H1 (cell line): ENCODE data around the gene RFC1. TPM values are rescaled to one million over a fixed set of nuclear protein-coding genes. Genes with fewer than 3 reads are reported as not detected.

Experiments
- CTCF ChIA-PET: fragments of 300-600 bp; sonication (Branson Sonifier 250); formaldehyde crosslinking; loops from one replicate; lab custom pipeline; 2021; ENCODE audit not compliant: partially characterized antibody; lab: Charles Lee
- POLR2A ChIA-PET: fragments of 300-600 bp; sonication (Branson Sonifier 250); formaldehyde crosslinking; loops from one replicate; lab custom pipeline; 2021; ENCODE audit warnings: inconsistent platforms; ENCODE audit not compliant: partially characterized antibody; lab: Charles Lee
- DNase-seq, 2 experiments: peaks; one replicate each; pipeline versions ENCODE4 v3.0.0 to v3.0.0-alpha.2; 2010 to 2022; ENCODE audit warnings: low spot score in 2 of 2, low read depth in 1 of 2, mixed read lengths in 1 of 2
- FAIRE-seq: peaks from 2 replicates; lab custom pipeline; 2011; peaks lifted over from hg19 to GRCh38; lab: Jason Lieb, UNC
- H2AFZ ChIP-seq: 2 replicates; pipeline ENCODE4 v1.8.1; 2012; ENCODE audit warnings: low read length, inconsistent platforms
- H2AK5ac ChIP-seq: 2 replicates; pipeline ENCODE4 v1.6.1; 2013; ENCODE audit warnings: low read depth, low read length
- H2BK120ac ChIP-seq: replicated peaks from 2 replicates; pipeline ENCODE3; 2013; ENCODE audit warnings: low read depth, low read length, inconsistent platforms
- H2BK12ac ChIP-seq: 2 replicates; pipeline ENCODE4 v1.6.1; 2013; ENCODE audit warnings: low read depth, low read length
- H2BK15ac ChIP-seq: 2 replicates; pipeline ENCODE4 v1.6.1; 2013; ENCODE audit warnings: low read length
- H2BK20ac ChIP-seq: 2 replicates; pipeline ENCODE4 v1.6.1; 2013; ENCODE audit warnings: low read length
- H2BK5ac ChIP-seq: 2 replicates; pipeline ENCODE4 v1.6.1; 2013; ENCODE audit warnings: low read depth, low read length
- H3K14ac ChIP-seq: 2 replicates; pipeline ENCODE4 v1.6.1; 2013; ENCODE audit warnings: inconsistent platforms; ENCODE audit not compliant: insufficient read length
- H3K18ac ChIP-seq: 2 replicates; pipeline ENCODE4 v1.6.1; 2013; ENCODE audit warnings: low read length; ENCODE audit errors: extremely low read depth
- H3K23ac ChIP-seq: 2 replicates; pipeline ENCODE4 v1.6.1; 2013; ENCODE audit warnings: inconsistent platforms; ENCODE audit not compliant: insufficient read length
- H3K23me2 ChIP-seq: 2 replicates; pipeline ENCODE4 v1.6.1; 2013; ENCODE audit warnings: low read depth, low read length
- H3K27ac ChIP-seq: 2 replicates; pipeline ENCODE4 v1.6.1; 2011; ENCODE audit warnings: low read depth, low read length, inconsistent platforms
- H3K27me3 ChIP-seq, 4 experiments: replicated peaks in 1 of 4; 1 replicate in 1 of 4; 2 replicates in 3 of 4; pipeline versions ENCODE4 v1.6.1 to v1.8.1; 2011 to 2013; ENCODE audit warnings: low read length in 3 of 4, mild to moderate bottlenecking in 3 of 4, inconsistent platforms in 2 of 4, mixed read lengths in 2 of 4, moderate library complexity in 1 of 4; ENCODE audit not compliant: control insufficient read depth in 3 of 4, insufficient read depth in 3 of 4; ENCODE audit errors: extremely low read depth in 1 of 4
- H3K36me3 ChIP-seq, 4 experiments: 2 replicates each; pipeline versions ENCODE4 v1.6.1 to v1.8.1; 2011 to 2013; ENCODE audit warnings: mild to moderate bottlenecking in 4 of 4, low read length in 3 of 4, moderate library complexity in 2 of 4, control low read depth in 1 of 4, inconsistent platforms in 1 of 4; ENCODE audit not compliant: insufficient read depth in 4 of 4, control insufficient read depth in 2 of 4
- H3K4ac ChIP-seq: replicated peaks from 2 replicates; pipeline ENCODE3; 2013; ENCODE audit warnings: low read length, low read depth, mixed read lengths, inconsistent platforms; ENCODE audit not compliant: insufficient read length
- H3K4me1 ChIP-seq, 4 experiments: replicated peaks in 1 of 4; 1 replicate in 1 of 4; 2 replicates in 3 of 4; pipeline versions ENCODE4 v1.6.1 to v1.8.1; 2011 to 2013; ENCODE audit warnings: low read length in 3 of 4, inconsistent platforms in 2 of 4, mixed read lengths in 1 of 4; ENCODE audit not compliant: insufficient read depth in 4 of 4, control insufficient read depth in 3 of 4
- H3K4me2 ChIP-seq, 2 experiments: 2 replicates each; pipeline versions ENCODE4 v1.6.1 to v1.8.1; 2011 to 2013; ENCODE audit warnings: low read depth in 2 of 2, low read length in 2 of 2, control low read depth in 1 of 2, inconsistent platforms in 1 of 2, mild to moderate bottlenecking in 1 of 2; ENCODE audit not compliant: insufficient read depth in 1 of 2
- H3K4me3 ChIP-seq, 4 experiments: fragments of 200-600, 300-600 bp in 1 of 4; sonication (generic), shearing (Covaris generic), sonication (Bioruptor Twin) in 1 of 4; 2 replicates each; pipeline versions ENCODE4 v1.5.1 to v1.8.1; 2011 to 2016; ENCODE audit warnings: low read length in 4 of 4, low read depth in 3 of 4, control low read depth in 2 of 4, inconsistent platforms in 2 of 4, mild to moderate bottlenecking in 2 of 4, mixed read lengths in 1 of 4, moderate library complexity in 1 of 4; ENCODE audit not compliant: insufficient read depth in 2 of 4; ENCODE audit errors: extremely low read depth in 1 of 4
- H3K56ac ChIP-seq: replicated peaks from 2 replicates; pipeline ENCODE3; 2013; ENCODE audit warnings: low read depth, mild to moderate bottlenecking, mixed read lengths, low read length, inconsistent platforms; ENCODE audit not compliant: insufficient read length
- H3K79me1 ChIP-seq: 2 replicates; pipeline ENCODE4 v1.6.1; 2013; ENCODE audit warnings: low read depth, low read length, control low read depth
- H3K79me2 ChIP-seq, 2 experiments: 2 replicates each; pipeline versions ENCODE4 v1.6.1 to v1.8.1; 2012 to 2013; ENCODE audit warnings: low read length in 2 of 2, mild to moderate bottlenecking in 2 of 2, inconsistent platforms in 1 of 2; ENCODE audit not compliant: insufficient read depth in 2 of 2, control insufficient read depth in 1 of 2
- H3K9ac ChIP-seq, 4 experiments: replicated peaks in 1 of 4; 1 replicate in 1 of 4; 2 replicates in 3 of 4; pipeline versions ENCODE4 v1.6.1 to v1.8.1; 2011 to 2013; ENCODE audit warnings: low read depth in 3 of 4, low read length in 3 of 4, control low read depth in 2 of 4, mild to moderate bottlenecking in 2 of 4, moderate library complexity in 2 of 4, inconsistent platforms in 1 of 4; ENCODE audit errors: extremely low read depth in 1 of 4
- H3K9me3 ChIP-seq, 2 experiments: 2 replicates each; pipeline versions ENCODE4 v1.6.1 to v1.8.1; 2012 to 2013; ENCODE audit warnings: mild to moderate bottlenecking in 2 of 2, moderate library complexity in 2 of 2, control low read depth in 1 of 2, inconsistent platforms in 1 of 2, low read depth in 1 of 2, low read length in 1 of 2, mixed read lengths in 1 of 2; ENCODE audit not compliant: insufficient read depth in 2 of 2
- H4K20me1 ChIP-seq, 2 experiments: replicated peaks in 1 of 2; 2 replicates each; pipeline versions ENCODE3 to v1.8.1; 2011 to 2013; ENCODE audit warnings: inconsistent platforms in 2 of 2, low read length in 2 of 2, mild to moderate bottlenecking in 1 of 2; ENCODE audit not compliant: insufficient read depth in 2 of 2, control insufficient read depth in 1 of 2
- H4K5ac ChIP-seq: 2 replicates; pipeline ENCODE4 v1.6.1; 2013; ENCODE audit warnings: low read length, low read depth, mixed read lengths, inconsistent platforms; ENCODE audit not compliant: insufficient read length
- H4K8ac ChIP-seq: 2 replicates; pipeline ENCODE4 v1.8.0; 2013; ENCODE audit warnings: mild to moderate bottlenecking, moderate library complexity, low read length, inconsistent platforms; ENCODE audit not compliant: insufficient read depth; ENCODE audit errors: extremely low read depth
- H4K91ac ChIP-seq: replicated peaks from 2 replicates; pipeline ENCODE3; 2013; ENCODE audit warnings: low read length, mixed read lengths, inconsistent platforms; ENCODE audit not compliant: insufficient read length
- ATF3 ChIP-seq: IDR thresholded peaks from 2 replicates; pipeline ENCODE4 v1.6.1; 2011; ENCODE audit warnings: low read depth, mild to moderate bottlenecking, low read length; ENCODE audit not compliant: insufficient read depth
- BRCA1 ChIP-seq: IDR thresholded peaks from 2 replicates; pipeline ENCODE4 v1.6.1; 2012; ENCODE audit warnings: low read depth, low read length, improper control_type of control experiment
- CREB1 ChIP-seq: IDR thresholded peaks from 2 replicates; pipeline ENCODE4 v1.6.1; 2012; ENCODE audit warnings: inconsistent platforms
- EGR1 ChIP-seq: IDR thresholded peaks from 2 replicates; pipeline ENCODE4 v1.6.1; 2011; ENCODE audit warnings: low read depth, low read length, borderline replicate concordance
- HDAC2 ChIP-seq, 2 experiments: fragments of 300-600 bp in 1 of 2; sonication (generic) in 1 of 2; IDR thresholded peaks; 2 replicates each; pipeline ENCODE4 v1.6.1; 2011 to 2012; ENCODE audit warnings: low read depth in 2 of 2, low read length in 2 of 2, mild to moderate bottlenecking in 2 of 2, moderate library complexity in 2 of 2, borderline replicate concordance in 1 of 2, inconsistent platforms in 1 of 2
- JUND ChIP-seq: IDR thresholded peaks from 2 replicates; pipeline ENCODE4 v1.6.1; 2011; ENCODE audit warnings: mild to moderate bottlenecking, improper control_type of control experiment, low read length
- YY1 ChIP-seq: IDR thresholded peaks from 2 replicates; pipeline ENCODE4 v1.6.1; 2011; ENCODE audit warnings: low read depth, mild to moderate bottlenecking, low read length
- WGBS, 2 experiments: shearing (Covaris generic) in 1 of 2; methylation state at CpG; one replicate each; pipeline versions ENCODE4 v1.1.6 to v1.1.7; 2013 to 2015; ENCODE audit warnings: low lambda C conversion rate in 2 of 2, mixed read lengths in 2 of 2, inconsistent platforms in 1 of 2, low coverage in 1 of 2, missing lambda C conversion rate in 1 of 2; ENCODE audit not compliant: insufficient replicate concordance in 2 of 2, insufficient coverage in 1 of 2, insufficient read length in 1 of 2; ENCODE audit errors: extremely low coverage in 1 of 2, missing lambda C conversion rate in 1 of 2; 5-methylcytosine and 5-hydroxymethylcytosine counted together
- polyA plus RNA-seq, 7 experiments: library from polyadenylated mRNA; depleted of rRNA in 3 of 7; stranded (reverse) in 5 of 7; unstranded in 2 of 7; fragments of >200 nt in 5 of 7; fragments of 200-250 nt in 2 of 7; gene quantifications; 1 replicate in 5 of 7; 2 replicates in 1 of 7; 4 replicates in 1 of 7; pipeline versions ENCODE4 v1.2.1 to v1.2.3, GENCODE V29; 2011 to 2013; ENCODE audit warnings: missing spikeins in 2 of 7, mixed read lengths in 2 of 7
- total RNA-seq: library from RNA; stranded (reverse); fragmentation: NEBNext Ultra II Directional; extraction: Animal tissue kit (Norgen Biotek cat#: 25700); gene quantifications from 2 replicates; pipeline ENCODE4 v1.2.1, GENCODE V29; 2021
- TF ChIP-seq, protein P1 (sequence below), 3 experiments: IDR thresholded peaks; 1 replicate in 2 of 3; 2 replicates in 1 of 3; pipeline versions ENCODE4 v1.5.1 to v1.6.1; 2011; ENCODE audit warnings: low read length in 3 of 3, mild to moderate bottlenecking in 3 of 3, inconsistent platforms in 2 of 3, low read depth in 1 of 3, moderate library complexity in 1 of 3; ENCODE audit not compliant: insufficient read depth in 1 of 3; ENCODE audit errors: control extremely low read depth in 1 of 3

Gene RFC1
- total and polyA plus RNA-seq, 2 of the 8 experiments (the other 6 are each of a cell fraction or from before 2014, with no cell fraction given): 16.0 to 83.8 TPM

DNA sequence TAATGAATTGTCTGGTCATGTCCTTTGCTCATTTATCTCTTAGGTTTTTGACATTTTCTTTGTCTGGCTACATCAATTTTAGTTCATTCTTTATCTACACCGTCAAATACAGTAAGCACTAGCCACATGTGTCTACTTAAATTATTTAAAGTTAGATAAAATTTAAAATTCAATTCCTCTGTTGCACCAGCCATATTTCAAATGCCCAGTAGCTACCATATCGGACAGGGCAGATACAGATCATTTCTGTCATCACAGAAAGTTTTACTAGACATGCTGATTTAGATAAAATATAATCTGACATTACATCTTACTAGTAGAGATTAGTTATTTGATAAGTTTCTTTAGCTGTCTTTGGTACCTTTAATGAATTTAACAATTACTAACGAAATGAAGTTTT, 122.7 kb downstream of the RFC1 start:
- Histone ChIP-seq H3K27me3 (no peaks in the 10 kb centered on the region), H2BK5ac (no peak overlapping the region), H4K91ac (no peak overlapping the region), H3K4ac (no peak overlapping the region), H2BK120ac (no peak overlapping the region), H3K18ac (no peak overlapping the region), H3K36me3 (peaks cover 0 to 25% (median 10%) of the 10 kb centered on the region in 4 experiments; a peak in 5 of 8 replicates), H2AK5ac (no peak overlapping the region), H3K23ac (no peak overlapping the region), H4K8ac (no peak overlapping the region), H4K5ac (no peak overlapping the region), H3K56ac (no peak overlapping the region), H3K4me1 (no peaks in the 10 kb centered on the region), H3K27ac (no peak overlapping the region), H3K79me1 (no peaks in the 10 kb centered on the region), H3K14ac (no peak overlapping the region)
- DNase-seq: no peak
- no peak for TF ChIP-seq EGR1
- TF ChIP-seq ATF3: no peak
- TF ChIP-seq BRCA1: no peak
- TF ChIP-seq YY1: no peak
- no peak for TF ChIP-seq JUND
- TF ChIP-seq CREB1: no peak
- no peak for TF ChIP-seq HDAC2 (IDR thresholded peaks at IDR 0.05; ENCODE audit: borderline replicate concordance in 1 of 2, low read depth in 2 of 2, low read length in 2 of 2)
- TF ChIP-seq, protein P1, sequence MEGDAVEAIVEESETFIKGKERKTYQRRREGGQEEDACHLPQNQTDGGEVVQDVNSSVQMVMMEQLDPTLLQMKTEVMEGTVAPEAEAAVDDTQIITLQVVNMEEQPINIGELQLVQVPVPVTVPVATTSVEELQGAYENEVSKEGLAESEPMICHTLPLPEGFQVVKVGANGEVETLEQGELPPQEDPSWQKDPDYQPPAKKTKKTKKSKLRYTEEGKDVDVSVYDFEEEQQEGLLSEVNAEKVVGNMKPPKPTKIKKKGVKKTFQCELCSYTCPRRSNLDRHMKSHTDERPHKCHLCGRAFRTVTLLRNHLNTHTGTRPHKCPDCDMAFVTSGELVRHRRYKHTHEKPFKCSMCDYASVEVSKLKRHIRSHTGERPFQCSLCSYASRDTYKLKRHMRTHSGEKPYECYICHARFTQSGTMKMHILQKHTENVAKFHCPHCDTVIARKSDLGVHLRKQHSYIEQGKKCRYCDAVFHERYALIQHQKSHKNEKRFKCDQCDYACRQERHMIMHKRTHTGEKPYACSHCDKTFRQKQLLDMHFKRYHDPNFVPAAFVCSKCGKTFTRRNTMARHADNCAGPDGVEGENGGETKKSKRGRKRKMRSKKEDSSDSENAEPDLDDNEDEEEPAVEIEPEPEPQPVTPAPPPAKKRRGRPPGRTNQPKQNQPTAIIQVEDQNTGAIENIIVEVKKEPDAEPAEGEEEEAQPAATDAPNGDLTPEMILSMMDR (IDR thresholded peaks at IDR 0.05; ENCODE audit: control extremely low read depth in 1 of 3, insufficient read depth in 1 of 3, low read depth in 1 of 3, low read length in 3 of 3): no peak
- TF ChIP-seq, all 59 proteins: peak for 0
- POLR2A ChIA-PET: no interaction called here
- H2BK20ac ChIP-seq: no peak overlapping the region
- H3K9me3 ChIP-seq: peaks cover 9% of the 10 kb centered on the region in 2 experiments; a peak in 3 of 4 replicates
- no peak overlapping the region for H2AFZ ChIP-seq
- H3K23me2 ChIP-seq: no peaks in the 10 kb centered on the region
- H3K4me2 ChIP-seq: no peak overlapping the region
- no peak overlapping the region for H2BK15ac ChIP-seq
- H3K9ac ChIP-seq: no peak overlapping the region
- no peaks in the 10 kb centered on the region for H3K79me2 ChIP-seq
- no peak overlapping the region for H2BK12ac ChIP-seq
- H4K20me1 ChIP-seq: no peaks in the 10 kb centered on the region
- no peak for FAIRE-seq
- no peak overlapping the region for H3K4me3 ChIP-seq
- WGBS, 2 experiments: 90% methylated on average over 3 of the region's 3 CpGs; no CpG with 5 or more reads in 1 of the 2 experiments
- CTCF ChIA-PET: no interaction called here
